NOMO-1 treated with DMSO at 0.1 percent for 48 hours (cell line): ENCODE data around the gene RASGRP4.
"Not testable (repeated sequence)": the region's sequence is repeated elsewhere in the genome, so short reads cannot be mapped to it uniquely, and the experiment has no call there.

Experiments used
- DNase-seq: peaks from one replicate; lab custom pipeline; 2025; ENCODE audit not compliant: unreplicated experiment; lab: John Stamatoyannopoulos, UW

The RASGRP4 gene

GRCh38 chr19:38417544-38418506 lies 8.2 kb downstream of the RASGRP4 start:
- peak; percentile 87 for DNase-seq

- DNase-seq, result no peak
Measured at GRCh38 chr19:38417146-38417543, 8.9 kb downstream of the RASGRP4 start.

- DNase-seq, result no peak
Measured at GRCh38 chr19:38413416-38413815, 12.6 kb downstream of the RASGRP4 start.

GRCh38 chr19:38412961-38413360 lies 13.1 kb downstream of the RASGRP4 start:
- no peak for DNase-seq

- DNase-seq, result no peak
Measured at GRCh38 chr19:38412491-38412890, 13.5 kb downstream of the RASGRP4 start.

DNA sequence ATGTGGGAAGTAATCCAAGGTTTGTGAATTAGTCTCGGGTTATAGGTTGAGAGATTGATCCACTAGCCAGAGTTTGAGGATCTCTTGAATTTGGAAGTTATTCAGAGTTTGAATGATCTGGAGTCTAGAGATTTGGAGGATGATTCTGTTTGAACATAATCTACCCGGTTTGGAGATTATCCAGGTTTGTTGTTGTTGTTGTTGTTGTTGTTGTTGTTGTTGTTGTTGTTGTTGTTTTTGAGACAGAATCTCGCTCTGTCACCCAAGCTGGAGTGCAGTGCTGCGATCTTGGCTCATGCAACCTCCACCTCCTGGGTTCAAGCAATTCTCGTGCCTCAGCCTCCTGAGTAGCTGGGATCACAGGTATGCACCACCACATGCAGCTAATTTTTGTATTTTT lies 14.1 kb downstream of the RASGRP4 start:
- not testable (repeated sequence) for DNase-seq

DNA sequence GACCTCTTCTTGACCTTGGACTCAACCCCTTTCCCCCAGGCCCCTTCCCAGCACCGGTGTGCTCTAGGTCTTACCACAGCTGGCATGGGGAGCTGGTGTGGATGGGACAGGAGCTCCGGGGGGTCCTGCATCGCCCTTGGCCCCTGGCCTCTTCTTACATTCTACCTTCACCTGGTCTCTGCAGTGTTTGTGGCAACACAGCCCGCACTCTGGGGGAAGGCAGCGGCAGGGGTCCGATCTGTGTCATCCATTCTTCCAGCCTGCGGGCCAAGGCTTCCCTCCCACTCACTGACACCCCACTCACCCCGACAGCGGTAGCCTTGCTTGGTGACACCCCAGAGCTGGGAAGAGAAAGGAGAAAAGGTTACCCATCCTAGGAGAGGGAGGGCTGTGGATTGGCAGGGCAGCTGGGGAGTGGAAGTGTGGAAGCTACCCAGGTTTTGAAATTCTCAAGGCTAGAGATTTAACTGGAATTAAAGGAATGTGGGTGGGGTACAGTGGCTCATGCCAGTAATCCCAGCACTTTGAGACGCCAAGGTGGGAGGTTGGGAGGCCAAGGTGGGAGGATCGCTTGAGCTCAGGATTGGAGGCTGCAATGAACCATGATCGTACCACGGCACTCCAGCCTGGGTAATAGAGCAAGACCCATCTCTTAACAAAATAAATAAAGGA lies 14.8 kb downstream of the RASGRP4 start:
- no peak for DNase-seq

DNA sequence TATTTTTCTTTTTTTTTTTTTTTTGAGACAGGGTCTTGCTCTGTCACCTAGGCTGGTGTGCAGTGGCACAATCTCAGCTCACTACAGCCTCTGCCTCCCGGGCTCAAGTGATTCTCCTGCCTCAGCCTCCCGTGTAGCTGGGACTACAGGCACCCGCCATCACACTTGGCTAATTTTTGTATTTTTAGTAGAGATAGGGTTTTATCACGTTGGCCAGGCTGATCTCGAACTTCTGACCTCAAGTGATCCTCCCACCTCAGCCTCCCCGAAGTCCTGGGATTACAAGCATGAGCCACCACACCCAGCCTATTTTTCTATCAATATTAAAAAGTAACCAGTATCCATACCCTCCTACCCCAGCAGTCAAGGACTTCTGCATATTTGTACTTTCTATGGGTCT lies 15.6 kb downstream of the RASGRP4 start:
- not testable (repeated sequence) for DNase-seq

GRCh38 chr19:38409631-38410133 lies 16.3 kb downstream of the RASGRP4 start:
- no peak for DNase-seq

GRCh38 chr19:38405276-38405675 lies 20.7 kb downstream of the RASGRP4 start:
- no peak for DNase-seq

- DNase-seq, result no peak
Measured at GRCh38 chr19:38404858-38405257, 21.2 kb downstream of the RASGRP4 start.

DNA sequence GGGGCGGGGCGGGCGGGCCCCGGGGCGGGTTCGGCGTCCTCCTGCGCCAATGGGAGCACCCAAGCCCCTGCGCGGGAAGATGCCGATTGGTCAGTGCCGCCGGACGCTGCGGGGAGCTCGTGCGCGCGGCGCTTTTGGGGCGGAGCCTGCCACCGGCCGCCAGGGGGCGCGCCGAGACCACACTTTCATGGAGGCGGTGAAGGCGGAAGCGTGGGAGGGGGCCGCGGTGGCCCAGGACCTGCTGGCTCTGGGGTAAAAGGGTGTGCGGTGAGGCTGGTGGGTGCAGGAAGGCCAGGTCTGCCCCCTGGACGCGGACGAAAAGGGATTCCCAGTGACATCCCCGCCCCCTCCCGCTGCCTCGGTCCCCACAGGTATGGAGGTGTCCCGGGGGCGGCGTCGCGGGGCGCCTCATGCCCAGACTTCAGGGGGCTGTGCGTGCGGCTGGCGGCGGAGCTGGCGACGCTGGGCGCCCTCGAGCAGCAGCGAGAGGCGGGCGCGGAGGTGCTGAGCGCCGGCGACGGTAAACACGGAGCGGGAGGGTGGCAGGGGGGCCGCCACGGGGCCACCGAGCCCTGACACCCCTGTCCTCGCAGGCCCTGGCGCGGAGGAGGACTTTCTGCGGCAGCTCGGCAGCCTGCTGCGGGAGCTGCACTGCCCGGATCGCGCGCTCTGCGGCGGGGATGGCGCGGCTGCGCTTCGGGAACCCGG lies 22.9 kb downstream of the RASGRP4 start, which contains the start of gene FAM98C:
Gene FAM98C (plus strand): TSS at position 127 of the 708 bp plus-strand sequence. CDS start 61 bp downstream, at position 188.
- DNase-seq, result peak; percentile 97

DNA sequence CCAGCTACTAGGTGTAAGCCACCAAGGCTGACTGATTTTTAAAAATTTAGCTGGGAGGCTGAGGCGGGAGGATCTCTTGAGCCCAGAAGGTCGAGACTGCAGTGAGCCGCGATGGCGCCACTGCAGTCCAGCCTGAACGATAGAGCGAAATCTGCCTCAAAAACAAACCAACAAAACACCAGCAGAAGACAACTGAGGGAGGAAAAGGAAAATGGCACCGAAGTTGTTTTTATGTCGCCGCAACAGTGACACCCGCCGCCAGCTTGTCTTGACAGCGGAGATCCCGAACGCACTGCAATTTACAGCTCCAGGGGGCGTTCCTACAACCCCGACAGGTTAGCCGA lies 23.4 kb downstream of the RASGRP4 start:
- DNase-seq, result no peak

DNA sequence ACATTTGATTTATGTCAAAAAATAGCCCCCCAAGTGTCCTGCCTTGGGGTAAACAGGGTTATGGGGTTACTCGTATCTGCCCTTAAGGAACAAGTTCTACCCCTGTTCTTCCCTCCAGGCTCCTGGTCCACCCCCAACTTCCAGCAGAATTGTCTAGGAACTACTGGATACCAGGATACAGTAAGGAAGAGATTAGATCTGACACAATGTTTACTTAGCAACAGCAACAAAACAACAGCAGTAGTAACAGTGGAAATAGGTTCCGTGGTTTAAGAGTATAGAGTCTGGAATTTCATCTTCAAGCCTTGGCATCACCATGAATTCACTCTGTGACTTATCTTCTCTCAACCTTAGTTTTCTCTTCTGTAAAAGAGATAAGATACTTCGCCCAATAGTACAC lies 24.9 kb downstream of the RASGRP4 start:
- no peak for DNase-seq

DNA sequence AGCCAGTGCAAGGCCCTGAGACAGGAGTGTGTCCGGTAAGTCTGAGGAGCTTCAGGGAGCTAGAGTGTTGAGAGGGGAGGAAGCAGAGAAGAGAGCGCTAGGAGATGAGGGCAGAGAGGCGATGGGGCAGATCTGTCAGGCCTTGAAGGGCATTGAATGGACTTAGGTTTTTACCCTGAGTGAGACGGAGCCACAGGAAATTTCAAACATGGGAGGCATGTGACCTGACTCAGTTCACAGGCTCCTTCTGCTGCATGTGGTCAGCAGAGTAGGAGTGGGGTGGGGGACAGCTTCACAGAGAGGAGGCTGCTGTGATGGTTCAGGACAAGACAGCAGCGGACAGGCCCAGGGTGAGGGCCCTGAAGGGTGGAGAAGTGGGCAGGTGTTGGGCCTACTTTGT lies 25.7 kb downstream of the RASGRP4 start:
- no peak for DNase-seq

GRCh38 chr19:38399537-38399936 lies 26.5 kb downstream of the RASGRP4 start:
- DNase-seq, result no peak

- DNase-seq, result no peak
Measured at GRCh38 chr19:38399081-38399480, 26.9 kb downstream of the RASGRP4 start.

GRCh38 chr19:38395381-38396114 lies 30.5 kb downstream of the RASGRP4 start:
- no peak for DNase-seq

DNA sequence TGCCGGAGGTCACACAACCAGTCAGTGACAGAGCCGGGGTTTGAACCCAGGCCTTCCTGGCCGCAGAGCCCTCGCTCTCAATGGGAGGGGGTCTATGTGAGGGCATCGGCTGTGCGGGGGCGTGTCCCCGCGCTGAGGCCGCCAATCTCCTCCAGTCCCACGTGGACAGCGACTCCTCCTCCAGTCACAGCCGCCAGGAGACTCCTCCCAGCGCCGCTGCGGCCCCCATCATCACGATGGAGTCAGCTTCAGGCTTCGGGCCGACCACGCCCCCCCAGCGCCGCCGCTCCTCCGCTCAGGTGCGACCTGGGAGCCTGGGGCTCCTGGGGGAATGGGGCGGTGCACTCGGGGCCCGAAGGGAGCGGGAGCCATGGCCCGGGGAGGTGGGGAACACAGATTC lies 31.5 kb downstream of the RASGRP4 start:
- DNase-seq, result no peak

- no peak for DNase-seq
Measured at GRCh38 chr19:38392707-38393308, 33.2 kb downstream of the RASGRP4 start.
